ENCODE data around the gene KIF5C. TPM values are rescaled to one million over a fixed set of nuclear protein-coding genes. Genes with fewer than 3 reads are reported as not detected.

Gene KIF5C
- total RNA-seq, 1 experiment from 2014 or later, result 1.5 TPM

DNA sequence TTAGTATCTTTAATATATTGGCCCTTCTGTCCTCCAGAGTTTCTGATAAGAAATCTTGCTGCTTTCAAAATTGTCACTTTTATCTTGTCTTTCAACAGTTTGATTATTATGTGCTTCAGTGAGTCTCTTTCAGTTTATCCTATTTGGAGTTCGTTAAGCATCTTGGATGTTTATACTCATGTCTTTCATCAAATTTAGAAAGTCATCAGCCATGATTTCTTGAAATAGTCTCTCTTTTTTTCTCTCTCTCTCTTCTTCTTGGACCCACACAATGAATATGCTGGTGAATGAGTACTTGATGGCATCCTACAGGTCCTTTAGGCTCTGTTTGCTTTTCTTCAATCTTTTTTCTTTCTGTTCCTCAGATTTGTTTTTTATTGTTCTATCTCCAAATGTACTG is 26.9 kb upstream of the KIF5C start:
- POLR2A ChIA-PET, result no interaction called here
- H3K4me3 ChIP-seq (ENCODE audit: low read depth, low read length), result no peak overlapping the region
- Mint-ChIP-seq H3K4me3 (ENCODE audit: unreplicated experiment) (no peak overlapping the region), H3K36me3 (ENCODE audit: insufficient read depth, unreplicated experiment) (no peaks in the 10 kb centered on the region), H3K4me1 (ENCODE audit: low read depth, unreplicated experiment) (no peaks in the 10 kb centered on the region), H3K27me3 (ENCODE audit: insufficient read depth, unreplicated experiment) (peaks cover 24% of the 10 kb centered on the region), H3K27ac (ENCODE audit: unreplicated experiment) (no peak overlapping the region), H3K9me3 (ENCODE audit: unreplicated experiment) (peaks cover 10% of the 10 kb centered on the region)
- no peaks in the 10 kb centered on the region for H3K36me3 ChIP-seq (ENCODE audit: control insufficient read depth, insufficient read depth, low read length)
- DNase-seq, result no peak
- TF ChIP-seq, protein P1, sequence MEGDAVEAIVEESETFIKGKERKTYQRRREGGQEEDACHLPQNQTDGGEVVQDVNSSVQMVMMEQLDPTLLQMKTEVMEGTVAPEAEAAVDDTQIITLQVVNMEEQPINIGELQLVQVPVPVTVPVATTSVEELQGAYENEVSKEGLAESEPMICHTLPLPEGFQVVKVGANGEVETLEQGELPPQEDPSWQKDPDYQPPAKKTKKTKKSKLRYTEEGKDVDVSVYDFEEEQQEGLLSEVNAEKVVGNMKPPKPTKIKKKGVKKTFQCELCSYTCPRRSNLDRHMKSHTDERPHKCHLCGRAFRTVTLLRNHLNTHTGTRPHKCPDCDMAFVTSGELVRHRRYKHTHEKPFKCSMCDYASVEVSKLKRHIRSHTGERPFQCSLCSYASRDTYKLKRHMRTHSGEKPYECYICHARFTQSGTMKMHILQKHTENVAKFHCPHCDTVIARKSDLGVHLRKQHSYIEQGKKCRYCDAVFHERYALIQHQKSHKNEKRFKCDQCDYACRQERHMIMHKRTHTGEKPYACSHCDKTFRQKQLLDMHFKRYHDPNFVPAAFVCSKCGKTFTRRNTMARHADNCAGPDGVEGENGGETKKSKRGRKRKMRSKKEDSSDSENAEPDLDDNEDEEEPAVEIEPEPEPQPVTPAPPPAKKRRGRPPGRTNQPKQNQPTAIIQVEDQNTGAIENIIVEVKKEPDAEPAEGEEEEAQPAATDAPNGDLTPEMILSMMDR (IDR thresholded peaks at IDR 0.05; ENCODE audit: insufficient read depth in 1 of 2, low read depth in 1 of 2, low read length in 1 of 2, severe bottlenecking in 1 of 2, unreplicated experiment in 1 of 2), result no peak
- intact Hi-C loops (cut with micrococcal nuclease; ENCODE audit: unreplicated experiment), result no loop called here
- CTCF ChIA-PET, result no interaction called here
- H3K4me1 ChIP-seq, result no peaks in the 10 kb centered on the region
- H3K9me3 ChIP-seq, result no peaks in the 10 kb centered on the region
- no peaks in the 10 kb centered on the region for H3K27me3 ChIP-seq (replicated peaks; ENCODE audit: control insufficient read depth, insufficient read depth, low read length)
- BruUV-seq (replicated peaks), result no TSS peak

DNA sequence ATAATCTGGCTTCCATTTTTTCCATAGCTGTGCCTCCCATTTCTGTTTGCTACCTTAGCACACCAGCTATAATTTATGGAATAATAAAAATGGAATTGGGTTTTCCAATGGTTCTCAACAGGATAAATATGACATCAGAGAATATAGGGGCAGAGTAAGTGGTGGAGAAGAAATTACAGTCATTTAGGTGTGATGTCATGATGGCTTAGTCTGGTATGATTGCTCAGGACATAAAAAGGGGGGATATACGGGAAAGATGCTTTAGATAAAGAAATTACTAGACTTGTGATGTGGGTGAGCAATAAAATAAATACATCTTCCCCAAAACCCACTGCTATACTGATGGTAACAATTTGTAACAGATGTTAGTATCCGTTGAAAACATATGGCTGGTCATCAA is 21.6 kb upstream of the KIF5C start:
- TF ChIP-seq, protein P1 (IDR thresholded peaks at IDR 0.05; ENCODE audit: insufficient read depth in 1 of 2, low read depth in 1 of 2, low read length in 1 of 2, severe bottlenecking in 1 of 2, unreplicated experiment in 1 of 2), result no peak
- Histone ChIP-seq H3K4me3 (ENCODE audit: low read depth, low read length) (no peak overlapping the region), H3K36me3 (ENCODE audit: control insufficient read depth, insufficient read depth, low read length) (no peaks in the 10 kb centered on the region), H3K4me1 (no peaks in the 10 kb centered on the region), H3K9me3 (no peaks in the 10 kb centered on the region), H3K27me3 (replicated peaks; ENCODE audit: control insufficient read depth, insufficient read depth, low read length) (no peaks in the 10 kb centered on the region; the same call in 1 of the 2 replicates)
- CTCF ChIA-PET, result no interaction called here
- no peaks in the 10 kb centered on the region for H3K36me3 Mint-ChIP-seq (ENCODE audit: insufficient read depth, unreplicated experiment)
- intact Hi-C loops (cut with micrococcal nuclease; ENCODE audit: unreplicated experiment), result no loop called here
- DNase-seq, result no peak
- peaks cover 4% of the 10 kb centered on the region for H3K9me3 Mint-ChIP-seq (ENCODE audit: unreplicated experiment)
- H3K27ac Mint-ChIP-seq (ENCODE audit: unreplicated experiment), result no peak overlapping the region
- POLR2A ChIA-PET, result no interaction called here
- H3K27me3 Mint-ChIP-seq (ENCODE audit: insufficient read depth, unreplicated experiment), result peaks cover 25% of the 10 kb centered on the region
- H3K4me3 Mint-ChIP-seq (ENCODE audit: unreplicated experiment), result no peak overlapping the region
- BruUV-seq (replicated peaks), result no TSS peak
- H3K4me1 Mint-ChIP-seq (ENCODE audit: low read depth, unreplicated experiment), result no peaks in the 10 kb centered on the region

DNA sequence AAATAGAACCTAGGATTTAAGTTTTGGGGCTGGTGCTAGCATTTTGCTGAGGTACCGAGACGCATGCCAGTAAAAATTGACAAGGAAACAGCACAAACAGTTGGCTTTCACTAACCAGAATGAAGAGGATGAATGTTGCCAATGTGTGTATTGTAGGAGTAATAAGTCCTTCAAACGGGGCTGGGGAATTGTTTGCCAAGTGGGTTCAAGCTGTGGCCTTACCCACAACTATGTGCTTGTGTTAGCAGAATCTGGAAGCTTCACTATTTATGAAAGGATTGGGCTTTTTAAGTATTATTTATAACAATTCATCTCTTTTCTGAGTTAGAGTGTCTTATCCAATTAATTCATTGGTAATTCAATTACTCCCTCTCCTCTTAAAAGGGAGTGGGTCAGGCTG is 15.0 kb upstream of the KIF5C start:
- DNase-seq, result no peak
- ChIA-PET POLR2A (no interaction called here), CTCF (no interaction called here)
- Histone ChIP-seq H3K27me3 (replicated peaks; ENCODE audit: control insufficient read depth, insufficient read depth, low read length) (no peaks in the 10 kb centered on the region; the same call in none of the 2 replicates), H3K4me1 (no peaks in the 10 kb centered on the region), H3K9me3 (no peaks in the 10 kb centered on the region), H3K4me3 (ENCODE audit: low read depth, low read length) (no peak overlapping the region), H3K36me3 (ENCODE audit: control insufficient read depth, insufficient read depth, low read length) (no peaks in the 10 kb centered on the region)
- Mint-ChIP-seq H3K4me1 (ENCODE audit: low read depth, unreplicated experiment) (no peaks in the 10 kb centered on the region), H3K27me3 (ENCODE audit: insufficient read depth, unreplicated experiment) (peaks cover 24% of the 10 kb centered on the region), H3K36me3 (ENCODE audit: insufficient read depth, unreplicated experiment) (no peaks in the 10 kb centered on the region), H3K4me3 (ENCODE audit: unreplicated experiment) (no peak overlapping the region), H3K9me3 (ENCODE audit: unreplicated experiment) (no peaks in the 10 kb centered on the region), H3K27ac (ENCODE audit: unreplicated experiment) (no peak overlapping the region)
- intact Hi-C loops (cut with micrococcal nuclease; ENCODE audit: unreplicated experiment), result no loop called here
- TF ChIP-seq, protein P1 (IDR thresholded peaks at IDR 0.05; ENCODE audit: insufficient read depth in 1 of 2, low read depth in 1 of 2, low read length in 1 of 2, severe bottlenecking in 1 of 2, unreplicated experiment in 1 of 2), result no peak
- BruUV-seq (replicated peaks), result no TSS peak

Data from Caco-2 (cell line).